HepG2 (cell line): ENCODE measurements around the gene ZNF528. TPM values are rescaled to one million over a fixed set of nuclear protein-coding genes. Genes with fewer than 3 reads are reported as not detected.

Source experiments
- ATAC-seq: fragments of 200-7000 bp; cut with Tn5 transposase; 3 replicates; pipeline ENCODE4 v1.9.1; 2020; ENCODE audit warnings: mild to moderate bottlenecking, moderate library complexity
- BruUV-seq: library from RNA; stranded (reverse); fragments of 400-500 nt; replicated peaks from 2 replicates; lab custom pipeline; 2021; lab: Mats Ljungman, UMichigan
- CTCF ChIA-PET: fragments of 300-600 bp; formaldehyde crosslinking; extraction: SDS; loops from one replicate; lab custom pipeline; 2021; ENCODE audit warnings: low total read pairs, inconsistent platforms, low intra/inter-chr PET ratio; lab: Yijun Ruan, JAX
- POLR2A ChIA-PET: fragments of 350-600 bp; sonication (Branson Sonifier 250); formaldehyde crosslinking; loops from one replicate; lab custom pipeline; 2020; ENCODE audit warnings: antibody characterized with exemption, inconsistent platforms; lab: Yijun Ruan, JAX
- DNase-seq: peaks from one replicate; pipeline ENCODE4 v3.0.0-alpha.2; 2015; ENCODE audit warnings: low spot score
- FAIRE-seq: peaks from 3 replicates; lab custom pipeline; 2011; peaks lifted over from hg19 to GRCh38; lab: Jason Lieb, UNC
- H2AFZ ChIP-seq: one replicate; pipeline ENCODE4 v1.6.1; 2011; ENCODE audit warnings: low read length, inconsistent platforms
- H3K27ac ChIP-seq: fragments of 300-600 bp; 3 replicates; pipeline ENCODE4 v1.8.0; 2011; ENCODE audit warnings: mixed run types, mild to moderate bottlenecking, mixed read lengths, low read length, inconsistent platforms; ENCODE audit not compliant: insufficient read depth; ENCODE audit errors: extremely low read length
- H3K27me3 ChIP-seq, 2 experiments: fragments of 200-600 bp in 1 of 2; 2 replicates in 1 of 2; 3 replicates in 1 of 2; pipeline versions ENCODE4 v1.6.0 to v1.8.0; 2011; ENCODE audit warnings: low read length in 2 of 2, mild to moderate bottlenecking in 2 of 2, moderate library complexity in 2 of 2, inconsistent platforms in 1 of 2; ENCODE audit not compliant: insufficient read depth in 2 of 2, control insufficient read depth in 1 of 2
- H3K36me3 ChIP-seq, 2 experiments: fragments of 200-600 bp in 1 of 2; replicated peaks in 1 of 2; 2 replicates in 1 of 2; 3 replicates in 1 of 2; pipeline versions ENCODE4 v1.5.1 to v1.8.0; 2011; ENCODE audit warnings: low read length in 2 of 2, inconsistent platforms in 1 of 2; ENCODE audit not compliant: insufficient read depth in 2 of 2, control insufficient read depth in 1 of 2
- H3K4me1 ChIP-seq: 2 replicates; pipeline ENCODE4 v1.5.1; 2012; ENCODE audit warnings: low read length, inconsistent platforms; ENCODE audit not compliant: insufficient read depth
- H3K4me2 ChIP-seq: 2 replicates; pipeline ENCODE4 v1.6.0; 2011; ENCODE audit warnings: low read depth, low read length, inconsistent platforms
- H3K4me3 ChIP-seq, 3 experiments: fragments of 200-600 bp in 1 of 3; sonication (generic), shearing (Covaris generic) in 1 of 3; replicated peaks in 1 of 3; 2 replicates each; pipeline ENCODE4 v1.5.1; 2011 to 2016; ENCODE audit warnings: low read length in 3 of 3, inconsistent platforms in 2 of 3, low read depth in 2 of 3, mild to moderate bottlenecking in 2 of 3, control low read depth in 1 of 3, mixed read lengths in 1 of 3; ENCODE audit not compliant: insufficient read depth in 1 of 3
- H3K79me2 ChIP-seq: one replicate; pipeline ENCODE4 v1.6.1; 2011; ENCODE audit warnings: low read length, inconsistent platforms; ENCODE audit not compliant: insufficient read depth
- H3K9ac ChIP-seq: 2 replicates; pipeline ENCODE4 v1.6.0; 2011; ENCODE audit warnings: mild to moderate bottlenecking, low read depth, low read length, inconsistent platforms; ENCODE audit not compliant: insufficient read depth
- H3K9me3 ChIP-seq: 2 replicates; pipeline ENCODE4 v1.5.1; 2012; ENCODE audit warnings: mild to moderate bottlenecking, low read length
- H4K20me1 ChIP-seq: 2 replicates; pipeline ENCODE4 v1.6.0; 2011; ENCODE audit warnings: inconsistent platforms, mild to moderate bottlenecking, low read length, moderate library complexity; ENCODE audit not compliant: insufficient read depth
- GZF1 ChIP-seq: sonication (generic); formaldehyde crosslinking; IDR thresholded peaks from 2 replicates; pipeline ENCODE4 v1.5.1; 2020; ENCODE audit warnings: mild to moderate bottlenecking, missing genetic modification reagents
- KAT2B ChIP-seq: fragments of 150-350 bp; IDR thresholded peaks from 2 replicates; pipeline ENCODE4 v1.6.1; 2014; ENCODE audit warnings: low read depth, low read length, borderline replicate concordance
- NFAT5 ChIP-seq: sonication (generic); formaldehyde crosslinking; IDR thresholded peaks from 2 replicates; pipeline ENCODE4 v1.4.0; 2020; ENCODE audit warnings: missing genetic modification reagents
- RBM39 ChIP-seq: fragments of 200-400 bp; formaldehyde crosslinking; IDR thresholded peaks from one replicate; pipeline ENCODE4 v1.6.1; 2018; ENCODE audit warnings: antibody characterized with exemption, mild to moderate bottlenecking, low read depth, low read length; ENCODE audit not compliant: poor library complexity, severe bottlenecking
- RCOR2 ChIP-seq: IDR thresholded peaks from 2 replicates; pipeline ENCODE4 v1.6.1; 2016; ENCODE audit warnings: missing biosample characterization, missing genetic modification reagents
- ZBTB40 ChIP-seq, 2 experiments: fragments of 450-650 bp in 1 of 2; sonication (generic) in 1 of 2; formaldehyde crosslinking in 1 of 2; IDR thresholded peaks; 2 replicates each; pipeline versions ENCODE4 v1.6.1 to v1.8.0; 2016 to 2022; ENCODE audit warnings: antibody characterized with exemption in 1 of 2, mild to moderate bottlenecking in 1 of 2, missing genetic modification reagents in 1 of 2
- ZFX ChIP-seq: sonication (generic); formaldehyde crosslinking; IDR thresholded peaks from 2 replicates; pipeline ENCODE4 v1.4.0; 2020; ENCODE audit warnings: mild to moderate bottlenecking, low read depth, missing genetic modification reagents, moderate library complexity
- ZNF567 ChIP-seq: sonication (generic); formaldehyde crosslinking; IDR thresholded peaks from 2 replicates; pipeline ENCODE4 v1.8.1; 2023; ENCODE audit warnings: mild to moderate bottlenecking, missing genetic modification reagents, borderline replicate concordance
- WGBS: methylation state at CpG from one replicate; pipeline ENCODE4 v1.1.6; 2017; ENCODE audit warnings: low lambda C conversion rate; 5-methylcytosine and 5-hydroxymethylcytosine counted together
- in situ Hi-C: cut with HindIII; loops from 2 replicates; pipeline ENCODE4 v1.10.0; 2017; ENCODE audit warnings: low pct_unique_long_range_greater_than_20kb; ENCODE audit not compliant: extremely low pct_ligation_motif_present
- intact Hi-C: fragments of 100-400 bp; cut with micrococcal nuclease; formaldehyde crosslinking; loops from one replicate; pipeline ENCODE4 v1.10.0; 2022; ENCODE audit not compliant: unreplicated experiment
- polyA plus RNA-seq, 8 experiments: library from polyadenylated mRNA; depleted of rRNA in 3 of 8; stranded (reverse) in 7 of 8; unstranded in 1 of 8; fragments of >200 nt; fragmentation: Illumina TruSeq in 4 of 8; extraction: Trizol in 4 of 8; gene quantifications; 2 replicates each; pipeline versions ENCODE4 v1.2.1 to v1.2.3, GENCODE V29; 2011 to 2016; ENCODE audit warnings: low read depth in 4 of 8, missing spikeins in 1 of 8, mixed read lengths in 1 of 8; ENCODE audit not compliant: insufficient read depth in 1 of 8
- total RNA-seq, 5 experiments: library from RNA; depleted of rRNA; stranded (reverse); fragments of >200 nt; fragmentation: Illumina TruSeq; extraction: Trizol; gene quantifications; 2 replicates each; pipeline ENCODE4 v1.2.3, GENCODE V29; 2016; ENCODE audit warnings: low read depth in 1 of 5

Gene ZNF528
- total and polyA plus RNA-seq, 2 of the 13 experiments (the other 11 are each of a cell fraction or from before 2014, with no cell fraction given) = 4.1 to 10.0 TPM

- TF ChIP-seq ZBTB40 (IDR thresholded peaks at IDR 0.05) (no peak), ZBTB40 (CRISPR knock-in tag; IDR thresholded peaks at IDR 0.05) (0 out of 2 replicates have a peak, but pooled peaks have one; percentile 30)
These were observed 412 bp downstream of the ZNF528 start (continued) for GRCh38 chr19:52398081-52398441.

GRCh38 chr19:52410276-52410675 lies 12.6 kb downstream of the ZNF528 start:
- H3K4me1 ChIP-seq = no peaks in the 10 kb centered on the region
- no peak overlapping the region for H3K4me3 ChIP-seq
- ChIA-PET POLR2A (no interaction called here), CTCF (no interaction called here)
- H3K27me3 ChIP-seq = no peaks in the 10 kb centered on the region
- H3K36me3 ChIP-seq = peaks cover 3 to 12% of the 10 kb centered on the region in 2 experiments; a peak in 3 of 5 replicates
- WGBS = 84% methylated on average over 6 of the region's 6 CpGs
- no peak overlapping the region for H3K9ac ChIP-seq
- no peak overlapping the region for H2AFZ ChIP-seq
- intact Hi-C loops = no loop called here
- H3K79me2 ChIP-seq = no peaks in the 10 kb centered on the region
- H3K4me2 ChIP-seq = no peak overlapping the region
- no TSS peak for BruUV-seq
- in situ Hi-C loops = no loop called here
- H3K9me3 ChIP-seq = peaks cover 91% of the 10 kb centered on the region
- FAIRE-seq (no peak), DNase-seq (no peak), ATAC-seq (no peak)
- H4K20me1 ChIP-seq = no peaks in the 10 kb centered on the region
- no peak overlapping the region for H3K27ac ChIP-seq
- no peak for TF ChIP-seq ZNF567 (CRISPR knock-in tag)
- no peak for TF ChIP-seq RCOR2
- no peak for TF ChIP-seq RBM39
- no peak for TF ChIP-seq GZF1
- TF ChIP-seq KAT2B = no peak
- TF ChIP-seq NFAT5 (CRISPR knock-in tag) = no peak
- TF ChIP-seq ZFX (CRISPR knock-in tag) = no peak
